H1 (cell line): ENCODE data around the gene CYYR1. TPM values are rescaled to one million over a fixed set of nuclear protein-coding genes. Genes with fewer than 3 reads are reported as not detected.

Experiments used
- CTCF ChIA-PET: fragments of 300-600 bp; sonication (Branson Sonifier 250); formaldehyde crosslinking; loops from one replicate; lab custom pipeline; 2021; ENCODE audit not compliant: partially characterized antibody; lab: Charles Lee
- POLR2A ChIA-PET: fragments of 300-600 bp; sonication (Branson Sonifier 250); formaldehyde crosslinking; loops from one replicate; lab custom pipeline; 2021; ENCODE audit warnings: inconsistent platforms; ENCODE audit not compliant: partially characterized antibody; lab: Charles Lee
- DNase-seq, 2 experiments: peaks; one replicate each; pipeline versions ENCODE4 v3.0.0 to v3.0.0-alpha.2; 2010 to 2022; ENCODE audit warnings: low spot score in 2 of 2, low read depth in 1 of 2, mixed read lengths in 1 of 2
- FAIRE-seq: peaks from 2 replicates; lab custom pipeline; 2011; peaks lifted over from hg19 to GRCh38; lab: Jason Lieb, UNC
- H2AFZ ChIP-seq: 2 replicates; pipeline ENCODE4 v1.8.1; 2012; ENCODE audit warnings: low read length, inconsistent platforms
- H2AK5ac ChIP-seq: 2 replicates; pipeline ENCODE4 v1.6.1; 2013; ENCODE audit warnings: low read depth, low read length
- H2BK120ac ChIP-seq: replicated peaks from 2 replicates; pipeline ENCODE3; 2013; ENCODE audit warnings: low read depth, low read length, inconsistent platforms
- H2BK12ac ChIP-seq: 2 replicates; pipeline ENCODE4 v1.6.1; 2013; ENCODE audit warnings: low read depth, low read length
- H2BK15ac ChIP-seq: 2 replicates; pipeline ENCODE4 v1.6.1; 2013; ENCODE audit warnings: low read length
- H2BK20ac ChIP-seq: 2 replicates; pipeline ENCODE4 v1.6.1; 2013; ENCODE audit warnings: low read length
- H2BK5ac ChIP-seq: 2 replicates; pipeline ENCODE4 v1.6.1; 2013; ENCODE audit warnings: low read depth, low read length
- H3K14ac ChIP-seq: 2 replicates; pipeline ENCODE4 v1.6.1; 2013; ENCODE audit warnings: inconsistent platforms; ENCODE audit not compliant: insufficient read length
- H3K18ac ChIP-seq: 2 replicates; pipeline ENCODE4 v1.6.1; 2013; ENCODE audit warnings: low read length; ENCODE audit errors: extremely low read depth
- H3K23ac ChIP-seq: 2 replicates; pipeline ENCODE4 v1.6.1; 2013; ENCODE audit warnings: inconsistent platforms; ENCODE audit not compliant: insufficient read length
- H3K23me2 ChIP-seq: 2 replicates; pipeline ENCODE4 v1.6.1; 2013; ENCODE audit warnings: low read depth, low read length
- H3K27ac ChIP-seq: 2 replicates; pipeline ENCODE4 v1.6.1; 2011; ENCODE audit warnings: low read depth, low read length, inconsistent platforms
- H3K27me3 ChIP-seq, 4 experiments: replicated peaks in 1 of 4; 1 replicate in 1 of 4; 2 replicates in 3 of 4; pipeline versions ENCODE4 v1.6.1 to v1.8.1; 2011 to 2013; ENCODE audit warnings: low read length in 3 of 4, mild to moderate bottlenecking in 3 of 4, inconsistent platforms in 2 of 4, mixed read lengths in 2 of 4, moderate library complexity in 1 of 4; ENCODE audit not compliant: control insufficient read depth in 3 of 4, insufficient read depth in 3 of 4; ENCODE audit errors: extremely low read depth in 1 of 4
- H3K36me3 ChIP-seq, 4 experiments: 2 replicates each; pipeline versions ENCODE4 v1.6.1 to v1.8.1; 2011 to 2013; ENCODE audit warnings: mild to moderate bottlenecking in 4 of 4, low read length in 3 of 4, moderate library complexity in 2 of 4, control low read depth in 1 of 4, inconsistent platforms in 1 of 4; ENCODE audit not compliant: insufficient read depth in 4 of 4, control insufficient read depth in 2 of 4
- H3K4ac ChIP-seq: replicated peaks from 2 replicates; pipeline ENCODE3; 2013; ENCODE audit warnings: low read length, low read depth, mixed read lengths, inconsistent platforms; ENCODE audit not compliant: insufficient read length
- H3K4me1 ChIP-seq, 4 experiments: replicated peaks in 1 of 4; 1 replicate in 1 of 4; 2 replicates in 3 of 4; pipeline versions ENCODE4 v1.6.1 to v1.8.1; 2011 to 2013; ENCODE audit warnings: low read length in 3 of 4, inconsistent platforms in 2 of 4, mixed read lengths in 1 of 4; ENCODE audit not compliant: insufficient read depth in 4 of 4, control insufficient read depth in 3 of 4
- H3K4me2 ChIP-seq, 2 experiments: 2 replicates each; pipeline versions ENCODE4 v1.6.1 to v1.8.1; 2011 to 2013; ENCODE audit warnings: low read depth in 2 of 2, low read length in 2 of 2, control low read depth in 1 of 2, inconsistent platforms in 1 of 2, mild to moderate bottlenecking in 1 of 2; ENCODE audit not compliant: insufficient read depth in 1 of 2
- H3K4me3 ChIP-seq, 4 experiments: fragments of 200-600, 300-600 bp in 1 of 4; sonication (generic), shearing (Covaris generic), sonication (Bioruptor Twin) in 1 of 4; 2 replicates each; pipeline versions ENCODE4 v1.5.1 to v1.8.1; 2011 to 2016; ENCODE audit warnings: low read length in 4 of 4, low read depth in 3 of 4, control low read depth in 2 of 4, inconsistent platforms in 2 of 4, mild to moderate bottlenecking in 2 of 4, mixed read lengths in 1 of 4, moderate library complexity in 1 of 4; ENCODE audit not compliant: insufficient read depth in 2 of 4; ENCODE audit errors: extremely low read depth in 1 of 4
- H3K56ac ChIP-seq: replicated peaks from 2 replicates; pipeline ENCODE3; 2013; ENCODE audit warnings: low read depth, mild to moderate bottlenecking, mixed read lengths, low read length, inconsistent platforms; ENCODE audit not compliant: insufficient read length
- H3K79me1 ChIP-seq: 2 replicates; pipeline ENCODE4 v1.6.1; 2013; ENCODE audit warnings: low read depth, low read length, control low read depth
- H3K79me2 ChIP-seq, 2 experiments: 2 replicates each; pipeline versions ENCODE4 v1.6.1 to v1.8.1; 2012 to 2013; ENCODE audit warnings: low read length in 2 of 2, mild to moderate bottlenecking in 2 of 2, inconsistent platforms in 1 of 2; ENCODE audit not compliant: insufficient read depth in 2 of 2, control insufficient read depth in 1 of 2
- H3K9ac ChIP-seq, 4 experiments: replicated peaks in 1 of 4; 1 replicate in 1 of 4; 2 replicates in 3 of 4; pipeline versions ENCODE4 v1.6.1 to v1.8.1; 2011 to 2013; ENCODE audit warnings: low read depth in 3 of 4, low read length in 3 of 4, control low read depth in 2 of 4, mild to moderate bottlenecking in 2 of 4, moderate library complexity in 2 of 4, inconsistent platforms in 1 of 4; ENCODE audit errors: extremely low read depth in 1 of 4
- H3K9me3 ChIP-seq, 2 experiments: 2 replicates each; pipeline versions ENCODE4 v1.6.1 to v1.8.1; 2012 to 2013; ENCODE audit warnings: mild to moderate bottlenecking in 2 of 2, moderate library complexity in 2 of 2, control low read depth in 1 of 2, inconsistent platforms in 1 of 2, low read depth in 1 of 2, low read length in 1 of 2, mixed read lengths in 1 of 2; ENCODE audit not compliant: insufficient read depth in 2 of 2
- H4K20me1 ChIP-seq, 2 experiments: replicated peaks in 1 of 2; 2 replicates each; pipeline versions ENCODE3 to v1.8.1; 2011 to 2013; ENCODE audit warnings: inconsistent platforms in 2 of 2, low read length in 2 of 2, mild to moderate bottlenecking in 1 of 2; ENCODE audit not compliant: insufficient read depth in 2 of 2, control insufficient read depth in 1 of 2
- H4K5ac ChIP-seq: 2 replicates; pipeline ENCODE4 v1.6.1; 2013; ENCODE audit warnings: low read length, low read depth, mixed read lengths, inconsistent platforms; ENCODE audit not compliant: insufficient read length
- H4K8ac ChIP-seq: 2 replicates; pipeline ENCODE4 v1.8.0; 2013; ENCODE audit warnings: mild to moderate bottlenecking, moderate library complexity, low read length, inconsistent platforms; ENCODE audit not compliant: insufficient read depth; ENCODE audit errors: extremely low read depth
- H4K91ac ChIP-seq: replicated peaks from 2 replicates; pipeline ENCODE3; 2013; ENCODE audit warnings: low read length, mixed read lengths, inconsistent platforms; ENCODE audit not compliant: insufficient read length
- ASH2L ChIP-seq: fragments of 200-600, 300-600 bp; sonication (generic); IDR thresholded peaks from one replicate; pipeline ENCODE4 v1.7.1; 2017; ENCODE audit warnings: low read length
- BACH1 ChIP-seq: IDR thresholded peaks from 2 replicates; pipeline ENCODE4 v1.6.1; 2012; ENCODE audit warnings: low read length, improper control_type of control experiment
- E2F6 ChIP-seq: IDR thresholded peaks from 2 replicates; pipeline ENCODE4 v1.6.1; 2012; ENCODE audit warnings: inconsistent platforms
- JUND ChIP-seq: IDR thresholded peaks from 2 replicates; pipeline ENCODE4 v1.6.1; 2011; ENCODE audit warnings: mild to moderate bottlenecking, improper control_type of control experiment, low read length
- NRF1 ChIP-seq: IDR thresholded peaks from 2 replicates; pipeline ENCODE4 v1.6.1; 2011; ENCODE audit warnings: mild to moderate bottlenecking, low read depth, low read length, improper control_type of control experiment
- PHF8 ChIP-seq: fragments of 200-600 bp; sonication (generic); conservative IDR thresholded peaks from 2 replicates; pipeline ENCODE4 v1.7.1; 2012; ENCODE audit warnings: low read depth, mild to moderate bottlenecking, inconsistent platforms, low read length, moderate library complexity
- SAP30 ChIP-seq: fragments of 300-600 bp; sonication (generic); IDR thresholded peaks from 2 replicates; pipeline ENCODE4 v1.7.1; 2012; ENCODE audit warnings: low read length, moderate library complexity, mild to moderate bottlenecking, inconsistent platforms; ENCODE audit not compliant: insufficient read depth, insufficient replicate concordance
- SIRT6 ChIP-seq: IDR thresholded peaks from one replicate; pipeline ENCODE4 v1.7.1; 2012; ENCODE audit warnings: low read length, inconsistent platforms
- SUZ12 ChIP-seq: fragments of 200-600 bp; sonication (generic); IDR thresholded peaks from 2 replicates; pipeline ENCODE4 v1.6.1; 2012; ENCODE audit warnings: mild to moderate bottlenecking, inconsistent platforms, low read length, moderate library complexity, mixed read lengths
- TEAD4 ChIP-seq: IDR thresholded peaks from 2 replicates; pipeline ENCODE4 v1.6.1; 2012; ENCODE audit warnings: low read depth, low read length, inconsistent platforms, mixed read lengths
- polyA plus RNA-seq, 7 experiments: library from polyadenylated mRNA; depleted of rRNA in 3 of 7; stranded (reverse) in 5 of 7; unstranded in 2 of 7; fragments of >200 nt in 5 of 7; fragments of 200-250 nt in 2 of 7; gene quantifications; 1 replicate in 5 of 7; 2 replicates in 1 of 7; 4 replicates in 1 of 7; pipeline versions ENCODE4 v1.2.1 to v1.2.3, GENCODE V29; 2011 to 2013; ENCODE audit warnings: missing spikeins in 2 of 7, mixed read lengths in 2 of 7
- total RNA-seq: library from RNA; stranded (reverse); fragmentation: NEBNext Ultra II Directional; extraction: Animal tissue kit (Norgen Biotek cat#: 25700); gene quantifications from 2 replicates; pipeline ENCODE4 v1.2.1, GENCODE V29; 2021

The CYYR1 gene
- total and polyA plus RNA-seq, 2 of the 8 experiments (the other 6 are each of a cell fraction or from before 2014, with no cell fraction given), result 12.2 to 37.9 TPM

- Histone ChIP-seq H3K9me3 (no peaks in the 10 kb centered on the region), H3K36me3 (peaks cover 0 to under 1% (median 0%) of the 10 kb centered on the region in 4 experiments; a peak in 1 of 8 replicates), H3K4me2 (no peak overlapping the region), H3K9ac (no peak overlapping the region), H2BK15ac (no peak overlapping the region), H2AK5ac (no peak overlapping the region), H3K4ac (no peak overlapping the region), H3K79me1 (no peaks in the 10 kb centered on the region), H3K4me3 (no peak overlapping the region), H2BK5ac (no peak overlapping the region), H3K14ac (no peak overlapping the region), H3K27ac (no peak overlapping the region), H3K79me2 (peaks cover 0 to 3% of the 10 kb centered on the region in 2 experiments; a peak in 1 of 4 replicates), H2AFZ (no peak overlapping the region), H3K23ac (no peak overlapping the region), H2BK12ac (no peak overlapping the region), H3K56ac (no peak overlapping the region), H4K8ac (no peak overlapping the region), H2BK20ac (no peak overlapping the region), H2BK120ac (no peak overlapping the region), H4K5ac (no peak overlapping the region), H3K27me3 (no peaks in the 10 kb centered on the region), H4K91ac (no peak overlapping the region), H4K20me1 (peaks cover 0 to 2% of the 10 kb centered on the region in 2 experiments), H3K18ac (no peak overlapping the region), H3K4me1 (no peaks in the 10 kb centered on the region), H3K23me2 (peaks cover 1% of the 10 kb centered on the region; the same call in 1 of the 2 replicates)
- TF ChIP-seq SUZ12, result no peak
- no peak for TF ChIP-seq NRF1
- no peak for TF ChIP-seq PHF8
- no peak for TF ChIP-seq E2F6
- no peak for TF ChIP-seq BACH1
- TF ChIP-seq ASH2L, result no peak
- no peak for TF ChIP-seq SIRT6
- no peak for TF ChIP-seq JUND
- TF ChIP-seq TEAD4, result no peak
- TF ChIP-seq SAP30, result no peak
- ChIA-PET POLR2A (no interaction called here), CTCF (no interaction called here)
- FAIRE-seq (no peak), DNase-seq (no peak)
These were observed 32.4 kb downstream of the CYYR1 start for GRCh38 chr21:26540651-26541050.
